Panc1 (cell line): Measurements from ENCODE around the gene KRT82. TPM values are rescaled to one million over a fixed set of nuclear protein-coding genes. Genes with fewer than 3 reads are reported as not detected.

Source experiments
- ATAC-seq: fragments of 200-7000 bp; cut with Tn5 transposase; 2 replicates; pipeline ENCODE4 v1.9.1; 2020; ENCODE audit warnings: mild to moderate bottlenecking, moderate library complexity
- BruUV-seq: library from RNA; stranded (reverse); fragments of 400-500 nt; replicated peaks from 2 replicates; lab custom pipeline; 2021; lab: Mats Ljungman, UMichigan
- CTCF ChIA-PET: fragments of 300-600 bp; sonication (Branson Sonifier 250); formaldehyde crosslinking; loops from one replicate; lab custom pipeline; 2022; ENCODE audit warnings: antibody characterized with exemption; lab: Charles Lee
- POLR2A ChIA-PET: fragments of 300-600 bp; sonication (Branson Sonifier 250); formaldehyde crosslinking; loops from one replicate; lab custom pipeline; 2022; ENCODE audit warnings: antibody characterized with exemption; lab: Charles Lee
- DNase-seq: peaks from one replicate; pipeline ENCODE4 v3.0.0-alpha.2; 2010; ENCODE audit warnings: low read depth, low spot score
- H3K27ac ChIP-seq: 2 replicates; pipeline ENCODE4 v1.5.1; 2011; ENCODE audit warnings: mild to moderate bottlenecking, low read length, inconsistent platforms
- H3K27me3 ChIP-seq: fragments of 200-500 bp; sonication (Bioruptor generic); 2 replicates; pipeline ENCODE4 v1.6.0; 2014; ENCODE audit warnings: low read length, inconsistent platforms; ENCODE audit not compliant: control insufficient read depth, insufficient read depth
- H3K36me3 ChIP-seq: fragments of 200-500 bp; sonication (Bioruptor generic); 2 replicates; pipeline ENCODE4 v1.5.1; 2014; ENCODE audit warnings: inconsistent platforms, mild to moderate bottlenecking, low read length, moderate library complexity; ENCODE audit not compliant: control insufficient read depth, insufficient read depth
- H3K4me1 ChIP-seq: 2 replicates; pipeline ENCODE4 v1.5.1; 2011; ENCODE audit warnings: inconsistent platforms, mild to moderate bottlenecking, low read length, moderate library complexity; ENCODE audit not compliant: control insufficient read depth, insufficient read depth
- H3K4me3 ChIP-seq, 2 experiments: 2 replicates each; pipeline ENCODE4 v1.5.1; 2011 to 2012; ENCODE audit warnings: low read depth in 2 of 2, low read length in 2 of 2, mild to moderate bottlenecking in 2 of 2, inconsistent platforms in 1 of 2, moderate library complexity in 1 of 2
- H3K9me3 ChIP-seq: fragments of 200-500 bp; sonication (Bioruptor generic); 2 replicates; pipeline ENCODE4 v1.5.1; 2014; ENCODE audit warnings: low read depth, mild to moderate bottlenecking, inconsistent platforms, low read length, moderate library complexity; ENCODE audit not compliant: control insufficient read depth, insufficient read depth
- POLR2AphosphoS5 ChIP-seq: IDR thresholded peaks from 2 replicates; pipeline ENCODE4 v1.6.1; 2012; ENCODE audit warnings: mild to moderate bottlenecking, low read depth, low read length, moderate library complexity
- SIN3A ChIP-seq: IDR thresholded peaks from 2 replicates; pipeline ENCODE4 v1.6.1; 2012; ENCODE audit warnings: low read depth, mild to moderate bottlenecking, low read length, moderate library complexity, borderline replicate concordance; ENCODE audit not compliant: insufficient read depth
- TCF7L2 ChIP-seq: IDR thresholded peaks from 2 replicates; pipeline ENCODE4 v1.6.1; 2011; ENCODE audit warnings: mild to moderate bottlenecking, low read depth, low read length, inconsistent platforms
- in situ Hi-C: cut with HindIII; loops from 2 replicates; pipeline ENCODE4 v1.10.0; 2016; ENCODE audit warnings: low sequenced_read_pairs, low pct_unique_long_range_greater_than_20kb
- intact Hi-C: fragments of 100-400 bp; cut with micrococcal nuclease; formaldehyde crosslinking; loops from one replicate; pipeline ENCODE4 v1.10.0; 2022; ENCODE audit not compliant: unreplicated experiment
- total RNA-seq: library from RNA; stranded (reverse); gene quantifications from one replicate; pipeline ENCODE4 v1.2.1, GENCODE V29; 2021; ENCODE audit not compliant: unreplicated experiment
- TF ChIP-seq, protein P1 (sequence below), 2 experiments: IDR thresholded peaks; 2 replicates each; pipeline ENCODE4 v1.6.1; 2011 to 2012; ENCODE audit warnings: low read depth in 2 of 2, control low read depth in 1 of 2, low read length in 1 of 2, mild to moderate bottlenecking in 1 of 2, moderate library complexity in 1 of 2; ENCODE audit not compliant: insufficient read depth in 1 of 2
- TF ChIP-seq, protein P2 (sequence below): fragments of 450-650 bp; IDR thresholded peaks from 2 replicates; pipeline ENCODE4 v1.5.1; 2017; ENCODE audit warnings: mild to moderate bottlenecking

The KRT82 gene
- total RNA-seq, 1 experiment from 2014 or later = not detected

DNA sequence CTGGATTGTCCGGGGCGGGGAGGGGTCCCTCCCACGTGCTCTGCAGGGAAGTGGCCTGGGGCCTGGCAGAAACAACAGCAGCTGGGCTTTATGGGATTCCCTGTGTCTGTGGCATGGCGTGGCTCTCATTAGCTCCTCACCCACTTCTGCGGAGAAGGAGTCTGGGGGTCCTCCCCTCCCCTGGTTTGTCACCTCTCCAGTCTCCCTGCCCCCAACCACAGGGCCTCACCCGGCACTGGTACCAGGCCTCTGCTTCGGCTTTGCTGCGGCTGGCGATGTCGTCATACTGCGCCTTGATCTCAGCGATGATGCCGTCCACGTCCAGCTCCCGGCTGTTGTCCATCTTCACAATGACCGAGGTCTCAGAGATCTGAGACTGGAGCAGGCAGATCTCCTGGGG is 6.4 kb downstream of the KRT82 start:
- ChIA-PET POLR2A (no interaction called here), CTCF (no interaction called here)
- intact Hi-C loops = no loop called here
- Histone ChIP-seq H3K4me3 (no peak overlapping the region), H3K4me1 (no peaks in the 10 kb centered on the region), H3K27ac (no peak overlapping the region), H3K27me3 (0 out of 2 replicates have a peak, but pooled peaks cover 3% of the 10 kb centered on the region), H3K36me3 (no peaks in the 10 kb centered on the region), H3K9me3 (no peaks in the 10 kb centered on the region)
- in situ Hi-C loops = no loop called here
- DNase-seq = no peak
- no peak for ATAC-seq
- no TSS peak for BruUV-seq
- TF ChIP-seq POLR2AphosphoS5 = no peak
- TF ChIP-seq, protein P1, sequence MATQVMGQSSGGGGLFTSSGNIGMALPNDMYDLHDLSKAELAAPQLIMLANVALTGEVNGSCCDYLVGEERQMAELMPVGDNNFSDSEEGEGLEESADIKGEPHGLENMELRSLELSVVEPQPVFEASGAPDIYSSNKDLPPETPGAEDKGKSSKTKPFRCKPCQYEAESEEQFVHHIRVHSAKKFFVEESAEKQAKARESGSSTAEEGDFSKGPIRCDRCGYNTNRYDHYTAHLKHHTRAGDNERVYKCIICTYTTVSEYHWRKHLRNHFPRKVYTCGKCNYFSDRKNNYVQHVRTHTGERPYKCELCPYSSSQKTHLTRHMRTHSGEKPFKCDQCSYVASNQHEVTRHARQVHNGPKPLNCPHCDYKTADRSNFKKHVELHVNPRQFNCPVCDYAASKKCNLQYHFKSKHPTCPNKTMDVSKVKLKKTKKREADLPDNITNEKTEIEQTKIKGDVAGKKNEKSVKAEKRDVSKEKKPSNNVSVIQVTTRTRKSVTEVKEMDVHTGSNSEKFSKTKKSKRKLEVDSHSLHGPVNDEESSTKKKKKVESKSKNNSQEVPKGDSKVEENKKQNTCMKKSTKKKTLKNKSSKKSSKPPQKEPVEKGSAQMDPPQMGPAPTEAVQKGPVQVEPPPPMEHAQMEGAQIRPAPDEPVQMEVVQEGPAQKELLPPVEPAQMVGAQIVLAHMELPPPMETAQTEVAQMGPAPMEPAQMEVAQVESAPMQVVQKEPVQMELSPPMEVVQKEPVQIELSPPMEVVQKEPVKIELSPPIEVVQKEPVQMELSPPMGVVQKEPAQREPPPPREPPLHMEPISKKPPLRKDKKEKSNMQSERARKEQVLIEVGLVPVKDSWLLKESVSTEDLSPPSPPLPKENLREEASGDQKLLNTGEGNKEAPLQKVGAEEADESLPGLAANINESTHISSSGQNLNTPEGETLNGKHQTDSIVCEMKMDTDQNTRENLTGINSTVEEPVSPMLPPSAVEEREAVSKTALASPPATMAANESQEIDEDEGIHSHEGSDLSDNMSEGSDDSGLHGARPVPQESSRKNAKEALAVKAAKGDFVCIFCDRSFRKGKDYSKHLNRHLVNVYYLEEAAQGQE (IDR thresholded peaks at IDR 0.05; ENCODE audit: insufficient read depth in 1 of 2, low read depth in 2 of 2, low read length in 1 of 2) = no peak
- TF ChIP-seq TCF7L2 = no peak
- TF ChIP-seq SIN3A = no peak
- TF ChIP-seq, protein P2, sequence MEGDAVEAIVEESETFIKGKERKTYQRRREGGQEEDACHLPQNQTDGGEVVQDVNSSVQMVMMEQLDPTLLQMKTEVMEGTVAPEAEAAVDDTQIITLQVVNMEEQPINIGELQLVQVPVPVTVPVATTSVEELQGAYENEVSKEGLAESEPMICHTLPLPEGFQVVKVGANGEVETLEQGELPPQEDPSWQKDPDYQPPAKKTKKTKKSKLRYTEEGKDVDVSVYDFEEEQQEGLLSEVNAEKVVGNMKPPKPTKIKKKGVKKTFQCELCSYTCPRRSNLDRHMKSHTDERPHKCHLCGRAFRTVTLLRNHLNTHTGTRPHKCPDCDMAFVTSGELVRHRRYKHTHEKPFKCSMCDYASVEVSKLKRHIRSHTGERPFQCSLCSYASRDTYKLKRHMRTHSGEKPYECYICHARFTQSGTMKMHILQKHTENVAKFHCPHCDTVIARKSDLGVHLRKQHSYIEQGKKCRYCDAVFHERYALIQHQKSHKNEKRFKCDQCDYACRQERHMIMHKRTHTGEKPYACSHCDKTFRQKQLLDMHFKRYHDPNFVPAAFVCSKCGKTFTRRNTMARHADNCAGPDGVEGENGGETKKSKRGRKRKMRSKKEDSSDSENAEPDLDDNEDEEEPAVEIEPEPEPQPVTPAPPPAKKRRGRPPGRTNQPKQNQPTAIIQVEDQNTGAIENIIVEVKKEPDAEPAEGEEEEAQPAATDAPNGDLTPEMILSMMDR = no peak

DNA sequence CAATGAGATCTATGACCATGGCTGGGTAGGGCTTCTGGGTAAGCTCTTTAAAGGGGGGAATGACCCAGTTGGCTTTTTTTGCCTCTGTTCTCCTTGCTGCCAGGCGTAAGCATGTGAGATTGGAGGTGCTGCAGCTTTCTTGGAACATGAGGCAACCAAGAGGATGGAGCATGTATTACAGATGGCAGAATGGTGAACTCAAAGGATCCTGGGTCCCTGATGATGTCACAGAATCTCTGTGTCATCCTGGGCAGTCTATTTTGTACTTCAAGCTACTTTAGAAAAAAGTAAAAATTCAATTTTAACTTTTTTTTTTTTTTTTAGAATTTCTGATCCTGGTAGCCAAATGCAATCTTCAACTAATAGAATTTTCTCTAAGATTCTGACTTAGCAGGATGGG is 8.0 kb downstream of the KRT82 start:
- ChIA-PET CTCF (no interaction called here), POLR2A (interaction anchor here (0.6 kb wide), 1 partner anchor 247 kb away, joined by 8 read pairs; no protein-coding TSS in a partner anchor)
- Histone ChIP-seq H3K36me3 (no peaks in the 10 kb centered on the region), H3K9me3 (no peaks in the 10 kb centered on the region), H3K27ac (no peak overlapping the region), H3K27me3 (0 out of 2 replicates have a peak, but pooled peaks cover 3% of the 10 kb centered on the region), H3K4me1 (no peaks in the 10 kb centered on the region), H3K4me3 (no peak overlapping the region)
- BruUV-seq = no TSS peak
- TF ChIP-seq POLR2AphosphoS5 (no peak), SIN3A (no peak), TCF7L2 (no peak)
- TF ChIP-seq, protein P2 = no peak
- TF ChIP-seq, protein P1 (IDR thresholded peaks at IDR 0.05; ENCODE audit: insufficient read depth in 1 of 2, low read depth in 2 of 2, low read length in 1 of 2) = no peak
- ATAC-seq (no peak), DNase-seq (no peak)
- in situ Hi-C loops (no loop called here), intact Hi-C loops (no loop called here)
